Smooth muscle cell (in vitro differentiated cells): ENCODE measurements around the gene MLH1. TPM values are rescaled to one million over a fixed set of nuclear protein-coding genes. Genes with fewer than 3 reads are reported as not detected.

ENCODE experiments used
- DNase-seq: peaks from one replicate; lab custom pipeline; 2025; ENCODE audit not compliant: unreplicated experiment; lab: John Stamatoyannopoulos, UW
- H2AFZ ChIP-seq: fragments of 200-600 bp; sonication (generic); 2 replicates; pipeline ENCODE4 v1.6.0; 2016; ENCODE audit warnings: antibody characterized with exemption, low read depth, mild to moderate bottlenecking
- H3F3A ChIP-seq: fragments of 200-600 bp; sonication (generic); 2 replicates; pipeline ENCODE4 v1.6.0; 2017; ENCODE audit warnings: antibody characterized with exemption, low read depth
- H3K27ac ChIP-seq: fragments of 200-600 bp; sonication (generic); 2 replicates; pipeline ENCODE4 v1.5.1; 2016; ENCODE audit warnings: low read depth, mild to moderate bottlenecking
- H3K27me3 ChIP-seq: fragments of 200-600 bp; sonication (generic); 2 replicates; pipeline ENCODE4 v1.6.1; 2016; ENCODE audit warnings: low read depth, mild to moderate bottlenecking
- H3K36me3 ChIP-seq: fragments of 200-600 bp; sonication (generic); 2 replicates; pipeline ENCODE4 v1.5.1; 2016; ENCODE audit warnings: low read depth
- H3K4me1 ChIP-seq: fragments of 200-600 bp; sonication (generic); 2 replicates; pipeline ENCODE4 v1.5.1; 2016; ENCODE audit warnings: low read depth
- H3K4me2 ChIP-seq: fragments of 200-600 bp; sonication (generic); 2 replicates; pipeline ENCODE4 v1.6.0; 2016; ENCODE audit warnings: mild to moderate bottlenecking
- H3K4me3 ChIP-seq: fragments of 200-600 bp; sonication (generic); 2 replicates; pipeline ENCODE4 v1.5.1; 2016; ENCODE audit warnings: mild to moderate bottlenecking
- H3K79me2 ChIP-seq: fragments of 200-600 bp; sonication (generic); 2 replicates; pipeline ENCODE4 v1.6.0; 2016; ENCODE audit warnings: low read depth, mild to moderate bottlenecking
- H3K9ac ChIP-seq: fragments of 200-600 bp; sonication (generic); 2 replicates; pipeline ENCODE4 v1.6.0; 2016; ENCODE audit warnings: low read depth
- H3K9me3 ChIP-seq: fragments of 200-600 bp; sonication (generic); replicated peaks from 2 replicates; pipeline ENCODE4 v1.5.1; 2016; ENCODE audit warnings: low read depth
- H4K20me1 ChIP-seq: fragments of 200-600 bp; sonication (generic); 2 replicates; pipeline ENCODE4 v1.6.0; 2016; ENCODE audit warnings: low read depth
- CTCF ChIP-seq: fragments of 200-600 bp; sonication (generic); IDR thresholded peaks from 2 replicates; pipeline ENCODE4 v1.5.1; 2017; ENCODE audit warnings: borderline replicate concordance, mild to moderate bottlenecking, antibody characterized with exemption; ENCODE audit not compliant: insufficient read depth, poor library complexity, severe bottlenecking
- WGBS: methylation state at CpG from one replicate; pipeline ENCODE4 v1.1.7; 2016; ENCODE audit warnings: low lambda C conversion rate; 5-methylcytosine and 5-hydroxymethylcytosine counted together
- polyA plus RNA-seq: library from polyadenylated mRNA; unstranded; fragments of >200 nt; fragmentation: Nextera tagmentation; extraction: Ambion mirVana; gene quantifications from 2 replicates; pipeline ENCODE4 v1.2.1, GENCODE V29; 2016
- total RNA-seq: library from RNA; depleted of rRNA; stranded (reverse); fragments of >200 nt; gene quantifications from 2 replicates; pipeline ENCODE4 v1.2.3, GENCODE V29; 2014

MLH1 gene
- total and polyA plus RNA-seq, 2 experiments from 2014 or later, result 22.6 to 28.3 TPM

- Histone ChIP-seq H3K4me2 (no peak overlapping the region), H3K9ac (no peak overlapping the region)
- no peak for DNase-seq
Observed at GRCh38 chr3:37029516-37030163, 36.3 kb downstream of the MLH1 start.

GRCh38 chr3:37030588-37030987, 37.3 kb downstream of the MLH1 start:
- H4K20me1 ChIP-seq, result no peaks in the 10 kb centered on the region
- peaks cover 18% of the 10 kb centered on the region for H3K36me3 ChIP-seq
- H3K27ac ChIP-seq, result no peak overlapping the region
- no peak overlapping the region for H2AFZ ChIP-seq
- TF ChIP-seq CTCF, result no peak
- H3F3A ChIP-seq, result no peaks in the 10 kb centered on the region
- no peaks in the 10 kb centered on the region for H3K79me2 ChIP-seq
- H3K4me3 ChIP-seq, result no peak overlapping the region
- H3K27me3 ChIP-seq, result no peaks in the 10 kb centered on the region
- no peak for DNase-seq
- WGBS, result 93% methylated on average over 3 of the region's 3 CpGs
- no peak overlapping the region for H3K9ac ChIP-seq
- H3K4me1 ChIP-seq, result no peaks in the 10 kb centered on the region
- H3K4me2 ChIP-seq, result no peak overlapping the region
- H3K9me3 ChIP-seq, result peaks cover 6% of the 10 kb centered on the region

More at GRCh38 chr3:37029516-37030163, 36.3 kb downstream of the MLH1 start:
- H3K36me3 ChIP-seq, result peaks cover 11% of the 10 kb centered on the region
- no peak overlapping the region for H3K4me3 ChIP-seq
- H3K4me1 ChIP-seq, result no peaks in the 10 kb centered on the region
- H3K27me3 ChIP-seq, result no peaks in the 10 kb centered on the region
- TF ChIP-seq CTCF, result no peak
- no peak overlapping the region for H3K27ac ChIP-seq
- H2AFZ ChIP-seq, result no peak overlapping the region
- no peaks in the 10 kb centered on the region for H4K20me1 ChIP-seq
- H3F3A ChIP-seq, result no peaks in the 10 kb centered on the region
- no peaks in the 10 kb centered on the region for H3K9me3 ChIP-seq
- no peaks in the 10 kb centered on the region for H3K79me2 ChIP-seq

- no peak for DNase-seq
- Histone ChIP-seq H3K27ac (no peak overlapping the region), H3K79me2 (no peaks in the 10 kb centered on the region), H3K4me1 (no peaks in the 10 kb centered on the region), H3K4me2 (no peak overlapping the region), H3K27me3 (no peaks in the 10 kb centered on the region), H3K9ac (no peak overlapping the region), H3K9me3 (peaks cover 8% of the 10 kb centered on the region), H3K4me3 (no peak overlapping the region), H3F3A (no peaks in the 10 kb centered on the region), H4K20me1 (no peaks in the 10 kb centered on the region), H2AFZ (no peak overlapping the region), H3K36me3 (peaks cover 19% of the 10 kb centered on the region)
- TF ChIP-seq CTCF, result no peak
- 97% methylated on average over 7 of the region's 7 CpGs for WGBS
Observed at GRCh38 chr3:37031096-37031682, 37.9 kb downstream of the MLH1 start.

- no peak overlapping the region for H3K27ac ChIP-seq
- H3K36me3 ChIP-seq, result peaks cover 28% of the 10 kb centered on the region
- H4K20me1 ChIP-seq, result no peaks in the 10 kb centered on the region
- TF ChIP-seq CTCF, result no peak
- no peak overlapping the region for H2AFZ ChIP-seq
- no peak overlapping the region for H3K4me3 ChIP-seq
- H3K79me2 ChIP-seq, result no peaks in the 10 kb centered on the region
- 91% methylated on average over 10 of the region's 10 CpGs for WGBS
- H3K9me3 ChIP-seq, result peaks cover 19% of the 10 kb centered on the region
- no peak for DNase-seq
- H3K4me1 ChIP-seq, result no peaks in the 10 kb centered on the region
- H3F3A ChIP-seq, result no peaks in the 10 kb centered on the region
- H3K4me2 ChIP-seq, result no peak overlapping the region
- H3K27me3 ChIP-seq, result no peaks in the 10 kb centered on the region
- H3K9ac ChIP-seq, result no peak overlapping the region
Observed at GRCh38 chr3:37032961-37033360, 39.6 kb downstream of the MLH1 start.
